Neural progenitor cell (in vitro differentiated cells): ENCODE measurements around the gene UBAP1L.

Experiments used
- EZH2phosphoT487 ChIP-seq: fragments of 200-600 bp; sonication (generic); IDR thresholded peaks from 2 replicates; pipeline ENCODE4 v1.6.1; 2017; ENCODE audit warnings: antibody characterized with exemption
- TF ChIP-seq, protein P1 (sequence below): fragments of 200-600 bp; sonication (generic); IDR thresholded peaks from 2 replicates; pipeline ENCODE4 v1.5.1; 2017; ENCODE audit warnings: antibody characterized with exemption, mild to moderate bottlenecking

DNA sequence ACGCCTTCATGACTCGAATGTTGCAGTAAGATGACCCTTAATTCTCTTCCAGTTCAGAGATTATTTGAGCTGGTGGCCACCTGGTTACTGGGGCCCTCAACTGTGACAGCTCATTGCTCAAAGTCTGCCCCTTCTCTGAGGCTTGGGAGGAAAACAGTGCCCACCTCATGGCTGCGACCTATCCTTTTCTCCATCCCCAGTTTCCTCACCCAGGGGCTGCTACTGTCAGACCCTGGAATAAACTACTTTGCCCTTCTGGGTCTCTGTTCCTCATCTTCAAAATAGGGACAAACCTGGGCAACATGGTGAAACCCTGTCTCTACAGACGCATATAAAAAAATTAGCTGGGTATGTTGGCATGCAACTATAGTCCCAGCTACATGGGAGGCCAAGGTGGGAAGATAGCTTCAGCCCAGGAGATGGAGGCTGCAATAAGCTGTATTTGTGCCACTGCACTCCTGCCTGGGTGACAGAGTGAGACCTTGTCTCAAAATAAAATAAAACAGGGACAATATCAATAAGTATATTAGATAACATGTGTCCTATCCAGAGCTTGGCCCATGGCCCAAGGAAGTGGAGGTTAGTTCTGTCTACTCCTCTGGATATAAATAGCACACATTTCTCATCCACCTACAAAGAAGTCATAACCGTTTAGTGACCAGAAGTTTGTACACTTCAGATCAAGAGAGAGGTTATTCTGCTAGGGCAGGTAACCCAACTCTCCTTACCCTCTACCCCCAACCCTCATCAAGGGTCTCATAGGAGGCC, 45.0 kb downstream of the UBAP1L start:
- TF ChIP-seq, protein P1, sequence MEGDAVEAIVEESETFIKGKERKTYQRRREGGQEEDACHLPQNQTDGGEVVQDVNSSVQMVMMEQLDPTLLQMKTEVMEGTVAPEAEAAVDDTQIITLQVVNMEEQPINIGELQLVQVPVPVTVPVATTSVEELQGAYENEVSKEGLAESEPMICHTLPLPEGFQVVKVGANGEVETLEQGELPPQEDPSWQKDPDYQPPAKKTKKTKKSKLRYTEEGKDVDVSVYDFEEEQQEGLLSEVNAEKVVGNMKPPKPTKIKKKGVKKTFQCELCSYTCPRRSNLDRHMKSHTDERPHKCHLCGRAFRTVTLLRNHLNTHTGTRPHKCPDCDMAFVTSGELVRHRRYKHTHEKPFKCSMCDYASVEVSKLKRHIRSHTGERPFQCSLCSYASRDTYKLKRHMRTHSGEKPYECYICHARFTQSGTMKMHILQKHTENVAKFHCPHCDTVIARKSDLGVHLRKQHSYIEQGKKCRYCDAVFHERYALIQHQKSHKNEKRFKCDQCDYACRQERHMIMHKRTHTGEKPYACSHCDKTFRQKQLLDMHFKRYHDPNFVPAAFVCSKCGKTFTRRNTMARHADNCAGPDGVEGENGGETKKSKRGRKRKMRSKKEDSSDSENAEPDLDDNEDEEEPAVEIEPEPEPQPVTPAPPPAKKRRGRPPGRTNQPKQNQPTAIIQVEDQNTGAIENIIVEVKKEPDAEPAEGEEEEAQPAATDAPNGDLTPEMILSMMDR: no peak
- TF ChIP-seq EZH2phosphoT487: no peak
